Brain microvascular endothelial cell (primary cell): Measurements from ENCODE around the gene KCND3.

Experiments
- DNase-seq: peaks from one replicate; pipeline ENCODE4 v3.0.0-alpha.2; 2020
- H3K27ac ChIP-seq: fragments of 250-450 bp; sonication (Bioruptor Pico); 2 replicates; pipeline ENCODE4 v1.5.1; 2020; ENCODE audit warnings: mild to moderate bottlenecking, moderate library complexity
- H3K27me3 ChIP-seq: fragments of 250-450 bp; sonication (Bioruptor Pico); replicated peaks from 2 replicates; pipeline ENCODE4 v1.5.1; 2020; ENCODE audit warnings: mild to moderate bottlenecking
- H3K36me3 ChIP-seq: fragments of 250-450 bp; sonication (Bioruptor Pico); replicated peaks from 2 replicates; pipeline ENCODE4 v1.5.1; 2020; ENCODE audit warnings: mild to moderate bottlenecking
- H3K4me3 ChIP-seq: 2 replicates; pipeline ENCODE4 v1.5.1; 2011; ENCODE audit warnings: low read depth, mild to moderate bottlenecking, control low read depth, low read length, moderate library complexity
- CTCF ChIP-seq: IDR thresholded peaks from 2 replicates; pipeline ENCODE4 v1.5.1; 2011; ENCODE audit warnings: low read depth, mild to moderate bottlenecking, moderate library complexity, low read length, control low read depth, inconsistent platforms; ENCODE audit errors: missing control alignments
- in situ Hi-C: cut with HindIII; loops from 2 replicates; pipeline ENCODE4 v1.10.0; 2017; ENCODE audit warnings: low sequenced_read_pairs, low pct_ligation_motif_present

KCND3 gene

GRCh38 chr1:111795401-111795800 is 194.1 kb downstream of the KCND3 start:
- TF ChIP-seq CTCF = no peak
- H3K4me3 ChIP-seq = no peak overlapping the region
- H3K27ac ChIP-seq = no peak overlapping the region
- H3K27me3 ChIP-seq = no peaks in the 10 kb centered on the region
- DNase-seq = no peak
- in situ Hi-C loops = no loop called here
- no peaks in the 10 kb centered on the region for H3K36me3 ChIP-seq

GRCh38 chr1:111793923-111794322 is 195.5 kb downstream of the KCND3 start:
- Histone ChIP-seq H3K27ac (no peak overlapping the region), H3K36me3 (no peaks in the 10 kb centered on the region), H3K27me3 (no peaks in the 10 kb centered on the region), H3K4me3 (no peak overlapping the region)
- no peak for TF ChIP-seq CTCF
- DNase-seq = no peak
- in situ Hi-C loops = no loop called here

- Histone ChIP-seq H3K4me3 (no peak overlapping the region), H3K27me3 (no peaks in the 10 kb centered on the region), H3K36me3 (no peaks in the 10 kb centered on the region), H3K27ac (no peak overlapping the region)
- TF ChIP-seq CTCF = no peak
- DNase-seq = no peak
- in situ Hi-C loops = no loop called here
Measured at GRCh38 chr1:111792249-111792648, 197.2 kb downstream of the KCND3 start.

- in situ Hi-C loops = no loop called here
- Histone ChIP-seq H3K4me3 (no peak overlapping the region), H3K36me3 (no peaks in the 10 kb centered on the region), H3K27me3 (no peaks in the 10 kb centered on the region), H3K27ac (no peak overlapping the region)
- TF ChIP-seq CTCF = no peak
- DNase-seq = no peak
Measured at GRCh38 chr1:111791776-111792175, 197.7 kb downstream of the KCND3 start.

GRCh38 chr1:111789666-111790316 is 199.7 kb downstream of the KCND3 start:
- no peak for DNase-seq
- no peaks in the 10 kb centered on the region for H3K36me3 ChIP-seq
- H3K27ac ChIP-seq = no peak overlapping the region
- no peak for TF ChIP-seq CTCF
- H3K27me3 ChIP-seq = no peaks in the 10 kb centered on the region
- in situ Hi-C loops = no loop called here
- H3K4me3 ChIP-seq = no peak overlapping the region

GRCh38 chr1:111789142-111789541 is 200.3 kb downstream of the KCND3 start:
- no peak overlapping the region for H3K27ac ChIP-seq
- TF ChIP-seq CTCF = no peak
- in situ Hi-C loops = no loop called here
- no peaks in the 10 kb centered on the region for H3K27me3 ChIP-seq
- H3K36me3 ChIP-seq = no peaks in the 10 kb centered on the region
- no peak for DNase-seq
- H3K4me3 ChIP-seq = no peak overlapping the region
